Activated CD8-positive, alpha-beta T cell treated with anti-CD3 and anti-CD28 coated beads, Interleukin-2, amount 10 ng/mL, durations not matched to agents 7 days and 5 days (primary cell): Measurements from ENCODE around the gene SEMA3C. TPM values are rescaled to one million over a fixed set of nuclear protein-coding genes. Genes with fewer than 3 reads are reported as not detected.

ENCODE experiments used
- ATAC-seq: fragments of 150-1000 bp; cut with Tn5 transposase; one replicate; pipeline ENCODE4 v1.10.0; 2021; ENCODE audit warnings: moderate library complexity
- CTCF ChIA-PET: fragments of 350-600 bp; sonication (Branson Sonifier 250); formaldehyde crosslinking; loops from one replicate; lab custom pipeline; 2021; ENCODE audit warnings: antibody characterized with exemption; lab: Charles Lee
- POLR2A ChIA-PET: fragments of 350-600 bp; sonication (Branson Sonifier 250); formaldehyde crosslinking; loops from one replicate; lab custom pipeline; 2021; ENCODE audit warnings: antibody characterized with exemption; lab: Charles Lee
- DNase-seq: peaks from one replicate; pipeline ENCODE4 v3.0.0-alpha.2; 2020
- H3K27ac Mint-ChIP-seq: one replicate; pipeline ENCODE4 v1.8.0; 2021; ENCODE audit warnings: mild to moderate bottlenecking, mixed read lengths
- H3K27me3 Mint-ChIP-seq: one replicate; pipeline ENCODE4 v1.8.0; 2021; ENCODE audit warnings: low read depth, mixed read lengths
- H3K36me3 Mint-ChIP-seq: one replicate; pipeline ENCODE4 v1.8.0; 2021; ENCODE audit warnings: low read depth, mixed read lengths
- H3K4me1 Mint-ChIP-seq: one replicate; pipeline ENCODE4 v1.8.0; 2021; ENCODE audit warnings: low read depth, mixed read lengths
- H3K4me3 Mint-ChIP-seq: one replicate; pipeline ENCODE4 v1.8.0; 2021; ENCODE audit warnings: mild to moderate bottlenecking, mixed read lengths
- H3K9me3 Mint-ChIP-seq: one replicate; pipeline ENCODE4 v1.8.0; 2022; ENCODE audit warnings: mixed read lengths; ENCODE audit not compliant: insufficient read depth
- total RNA-seq, 2 experiments: library from RNA; stranded (reverse); gene quantifications; one replicate each; pipeline ENCODE4 v1.2.3, GENCODE V29; 2021

The SEMA3C gene
- total RNA-seq, 2 experiments from 2014 or later, result not detected

DNA sequence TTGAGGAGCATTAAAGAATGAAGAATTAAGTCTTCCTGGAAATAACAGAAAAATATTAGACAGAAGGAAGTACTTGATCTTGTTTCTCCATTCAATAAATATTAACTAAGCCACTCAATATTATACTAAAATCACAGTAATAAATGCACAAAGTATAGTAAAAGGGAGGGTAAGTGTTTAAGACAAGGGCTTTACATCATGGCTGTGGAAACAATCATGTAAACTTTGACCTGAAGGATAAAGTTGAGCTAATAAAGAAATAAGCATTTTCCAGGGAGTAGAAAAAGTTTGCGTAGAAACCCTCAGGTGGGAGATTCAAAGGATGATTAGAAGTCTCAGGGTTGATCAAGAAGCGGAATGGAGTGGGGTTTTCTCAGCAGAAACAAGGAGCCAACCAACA, 78.2 kb downstream of the SEMA3C start:
- ChIA-PET POLR2A (no interaction called here), CTCF (interaction anchor here (0.8 kb wide), 1 partner anchor 243 kb away, joined by 3 read pairs; no protein-coding TSS in a partner anchor)
- no peak overlapping the region for H3K4me3 Mint-ChIP-seq
- DNase-seq (no peak), ATAC-seq (no peak)
- no peaks in the 10 kb centered on the region for H3K4me1 Mint-ChIP-seq
- no peaks in the 10 kb centered on the region for H3K36me3 Mint-ChIP-seq
- peaks cover 4% of the 10 kb centered on the region for H3K9me3 Mint-ChIP-seq
- no peaks in the 10 kb centered on the region for H3K27me3 Mint-ChIP-seq
- no peak overlapping the region for H3K27ac Mint-ChIP-seq

DNA sequence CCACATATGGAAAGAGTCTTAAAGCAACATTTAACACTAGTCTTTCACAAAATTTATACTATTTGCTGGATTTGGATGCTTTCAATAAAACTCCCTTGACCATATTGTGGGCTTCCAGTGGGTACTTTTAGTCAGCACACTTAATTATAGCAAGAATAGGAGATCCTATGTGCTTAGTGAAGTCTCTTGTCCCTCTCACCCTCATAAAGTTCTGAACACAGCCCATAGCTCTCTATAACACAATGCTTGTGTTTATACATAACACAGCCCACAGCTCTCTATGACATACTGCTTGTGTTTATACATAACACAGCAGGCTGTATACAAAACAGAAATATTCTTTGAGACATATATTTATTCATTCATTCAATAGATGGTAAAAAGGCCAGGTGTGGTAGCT, 79.0 kb downstream of the SEMA3C start:
- POLR2A ChIA-PET, result no interaction called here
- CTCF ChIA-PET, result no interaction called here
- H3K27me3 Mint-ChIP-seq, result no peaks in the 10 kb centered on the region
- ATAC-seq, result no peak
- peaks cover 4% of the 10 kb centered on the region for H3K9me3 Mint-ChIP-seq
- DNase-seq, result no peak
- H3K4me1 Mint-ChIP-seq, result no peaks in the 10 kb centered on the region
- H3K4me3 Mint-ChIP-seq, result no peak overlapping the region
- no peaks in the 10 kb centered on the region for H3K36me3 Mint-ChIP-seq
- H3K27ac Mint-ChIP-seq, result no peak overlapping the region

DNA sequence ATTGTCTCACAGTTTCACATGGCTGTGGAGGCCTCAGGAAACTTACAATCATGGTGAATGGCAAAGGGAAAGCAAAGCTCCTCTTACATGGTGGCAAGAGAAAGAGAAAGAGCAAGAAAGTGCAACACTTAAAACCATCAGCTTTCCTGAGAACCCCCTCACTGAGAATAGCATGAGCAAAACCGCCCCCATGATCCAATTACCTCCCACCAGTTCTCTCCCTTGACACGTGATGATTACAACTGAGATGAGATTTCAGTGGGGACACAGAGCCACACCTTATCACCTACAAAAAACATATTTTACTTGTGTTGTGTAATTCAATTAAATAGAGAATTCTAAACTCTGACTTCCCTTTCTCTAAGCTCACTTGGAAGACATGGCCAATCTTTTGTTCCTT, 80.2 kb downstream of the SEMA3C start:
- peaks cover 4% of the 10 kb centered on the region for H3K9me3 Mint-ChIP-seq
- POLR2A ChIA-PET, result no interaction called here
- no peaks in the 10 kb centered on the region for H3K36me3 Mint-ChIP-seq
- CTCF ChIA-PET, result no interaction called here
- ATAC-seq, result no peak
- H3K4me1 Mint-ChIP-seq, result no peaks in the 10 kb centered on the region
- H3K4me3 Mint-ChIP-seq, result no peak overlapping the region
- no peak overlapping the region for H3K27ac Mint-ChIP-seq
- H3K27me3 Mint-ChIP-seq, result no peaks in the 10 kb centered on the region
- no peak for DNase-seq

DNA sequence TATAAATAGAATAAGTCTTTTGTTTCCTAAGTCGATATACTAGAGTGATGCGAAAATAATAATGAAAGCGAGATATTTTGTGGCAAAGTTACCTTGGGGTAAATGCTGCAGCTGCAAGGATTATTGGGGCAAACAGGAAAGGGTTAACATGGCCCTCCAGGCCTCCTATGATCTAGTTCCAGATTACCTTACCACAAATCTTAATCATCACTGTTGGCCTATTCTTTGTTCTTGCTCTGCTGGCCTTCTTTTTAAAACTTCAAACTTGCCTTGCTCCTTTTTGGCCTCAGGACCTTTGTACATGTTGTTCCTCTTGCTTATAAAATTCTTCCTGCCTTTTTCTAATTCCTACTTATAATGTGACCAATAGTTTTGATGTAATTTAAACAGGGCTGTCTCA, 81.5 kb downstream of the SEMA3C start:
- H3K27ac Mint-ChIP-seq, result no peak overlapping the region
- no peaks in the 10 kb centered on the region for H3K36me3 Mint-ChIP-seq
- no peak for DNase-seq
- no peaks in the 10 kb centered on the region for H3K27me3 Mint-ChIP-seq
- ChIA-PET POLR2A (no interaction called here), CTCF (no interaction called here)
- no peak overlapping the region for H3K4me3 Mint-ChIP-seq
- H3K4me1 Mint-ChIP-seq, result no peaks in the 10 kb centered on the region
- ATAC-seq, result no peak
- peaks cover 4% of the 10 kb centered on the region for H3K9me3 Mint-ChIP-seq

DNA sequence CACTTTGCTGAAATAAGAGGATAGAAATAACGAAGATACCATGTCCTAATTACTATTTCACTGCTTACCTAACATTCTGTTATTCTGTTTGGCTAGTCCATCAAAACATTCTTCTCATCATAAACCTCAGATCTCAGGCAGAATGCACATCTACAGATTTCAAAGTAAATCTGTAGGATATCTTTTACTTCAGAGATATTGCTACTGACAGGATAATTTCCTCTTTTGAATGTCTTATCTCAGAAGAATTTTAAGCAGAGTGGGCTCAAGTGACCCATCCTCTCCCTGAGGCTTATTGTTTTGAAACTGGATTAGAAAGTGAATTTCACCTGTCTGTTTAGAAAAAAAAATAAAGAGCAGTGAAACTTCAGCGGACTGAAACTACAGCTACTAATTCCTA, 83.6 kb downstream of the SEMA3C start:
- no peak for DNase-seq
- Mint-ChIP-seq H3K4me3 (no peak overlapping the region), H3K4me1 (no peaks in the 10 kb centered on the region), H3K9me3 (peaks cover 4% of the 10 kb centered on the region), H3K27ac (no peak overlapping the region), H3K36me3 (no peaks in the 10 kb centered on the region), H3K27me3 (no peaks in the 10 kb centered on the region)
- ATAC-seq, result no peak
- ChIA-PET CTCF (no interaction called here), POLR2A (no interaction called here)

DNA sequence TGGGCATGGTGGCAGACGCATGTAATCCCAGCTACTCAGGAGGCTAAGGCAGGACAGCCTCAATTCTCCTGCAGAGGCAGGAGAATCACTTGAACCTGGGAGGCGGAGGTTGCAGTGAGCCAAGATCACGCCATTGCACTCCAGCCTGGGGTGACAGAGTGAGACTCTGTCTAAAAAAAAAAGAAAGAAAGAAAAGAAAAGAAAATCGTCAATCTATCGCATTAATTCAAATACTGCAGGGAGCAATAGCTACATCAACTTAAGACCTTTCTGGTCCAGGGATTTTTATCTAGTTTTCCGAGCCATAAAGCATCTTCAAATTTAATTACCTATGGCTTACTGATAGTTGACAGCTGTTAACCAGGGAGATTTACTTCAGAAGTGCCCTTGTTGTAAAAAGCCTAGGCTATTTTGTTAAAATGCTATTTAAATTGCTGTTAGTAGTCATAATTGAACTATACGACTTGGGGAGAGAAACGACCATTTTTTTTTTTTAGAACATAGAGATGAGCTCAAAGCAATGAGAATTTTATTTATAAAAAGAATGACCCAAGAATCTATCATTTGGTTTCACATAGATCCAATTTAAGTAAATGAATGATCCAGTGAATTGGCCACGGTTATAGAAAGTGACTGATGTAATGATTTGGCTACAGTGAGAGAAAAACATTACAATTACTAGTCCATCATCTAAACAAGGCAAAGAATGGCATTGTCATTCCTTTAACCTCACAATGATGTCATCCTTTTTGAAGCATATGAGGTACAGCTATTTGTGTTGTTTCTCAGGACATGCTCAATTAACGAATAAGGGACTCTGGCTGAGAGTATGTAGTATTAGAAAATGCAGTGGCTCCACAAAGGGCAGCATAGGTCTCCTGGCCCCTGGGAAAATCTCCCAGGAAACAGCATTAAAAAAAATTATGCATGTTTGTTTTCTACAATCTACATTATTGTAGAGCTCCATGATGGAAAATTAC, 85.3 kb downstream of the SEMA3C start:
- no peaks in the 10 kb centered on the region for H3K27me3 Mint-ChIP-seq
- no peaks in the 10 kb centered on the region for H3K9me3 Mint-ChIP-seq
- DNase-seq (no peak), ATAC-seq (no peak)
- CTCF ChIA-PET, result no interaction called here
- H3K4me1 Mint-ChIP-seq, result no peaks in the 10 kb centered on the region
- no peak overlapping the region for H3K4me3 Mint-ChIP-seq
- H3K36me3 Mint-ChIP-seq, result no peaks in the 10 kb centered on the region
- POLR2A ChIA-PET, result no interaction called here
- H3K27ac Mint-ChIP-seq, result no peak overlapping the region

DNA sequence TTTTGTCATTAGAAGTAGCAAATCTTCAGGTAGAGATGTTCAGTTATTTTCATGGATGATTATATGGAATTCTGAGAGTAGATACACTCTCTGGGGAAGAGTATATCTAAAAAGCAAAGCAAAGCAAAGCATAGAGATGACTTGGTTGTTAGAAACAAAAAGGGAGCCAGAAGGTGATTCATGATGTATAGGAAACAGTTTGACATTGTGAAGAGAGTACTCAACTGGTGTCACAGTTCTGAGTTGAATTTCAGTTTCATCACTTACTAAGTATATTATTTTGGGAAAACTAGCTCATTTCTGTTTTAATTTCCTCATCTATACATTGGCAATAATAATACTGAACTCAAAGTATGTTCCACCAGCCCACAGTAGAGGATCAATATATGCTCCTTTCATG, 86.8 kb downstream of the SEMA3C start:
- no peak overlapping the region for H3K4me3 Mint-ChIP-seq
- no peaks in the 10 kb centered on the region for H3K36me3 Mint-ChIP-seq
- H3K27ac Mint-ChIP-seq, result no peak overlapping the region
- POLR2A ChIA-PET, result no interaction called here
- no peaks in the 10 kb centered on the region for H3K9me3 Mint-ChIP-seq
- no peaks in the 10 kb centered on the region for H3K27me3 Mint-ChIP-seq
- CTCF ChIA-PET, result no interaction called here
- DNase-seq (no peak), ATAC-seq (no peak)
- no peaks in the 10 kb centered on the region for H3K4me1 Mint-ChIP-seq

DNA sequence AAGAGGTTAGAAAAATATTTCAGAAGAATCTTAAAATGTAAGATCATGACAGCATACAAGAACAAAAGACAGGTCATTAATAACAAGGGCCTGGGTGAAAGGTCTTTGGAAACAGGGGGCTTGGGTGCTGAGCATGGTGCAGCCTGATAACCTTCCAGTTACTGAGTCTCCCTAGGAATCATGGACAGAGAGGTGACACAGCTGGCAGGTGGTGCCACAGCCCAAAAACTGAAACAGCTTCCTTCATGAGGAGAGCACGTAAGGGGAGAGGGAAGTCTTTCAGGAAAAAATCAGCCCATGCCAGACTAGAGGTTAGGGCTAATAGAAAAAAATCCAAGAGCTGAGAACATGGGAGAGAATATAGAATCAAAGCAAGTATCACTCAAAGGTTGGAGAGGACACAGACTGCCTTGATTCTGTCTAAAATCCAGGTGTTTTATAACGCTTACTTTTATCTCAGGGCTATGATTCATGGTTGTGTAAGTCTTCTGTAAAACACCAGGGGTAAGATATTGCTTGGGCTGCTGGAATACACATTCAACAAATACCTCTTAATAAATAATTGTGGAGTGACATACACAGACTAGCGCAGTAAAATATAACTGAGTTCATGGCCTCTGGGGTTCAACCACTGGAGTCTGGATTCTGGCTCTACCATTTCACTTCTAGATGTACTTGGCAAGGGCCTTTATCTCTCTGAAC, 88.1 kb downstream of the SEMA3C start:
- POLR2A ChIA-PET, result no interaction called here
- no peak overlapping the region for H3K4me3 Mint-ChIP-seq
- no peak overlapping the region for H3K27ac Mint-ChIP-seq
- CTCF ChIA-PET, result no interaction called here
- no peaks in the 10 kb centered on the region for H3K4me1 Mint-ChIP-seq
- ATAC-seq (no peak), DNase-seq (no peak)
- no peaks in the 10 kb centered on the region for H3K27me3 Mint-ChIP-seq
- H3K36me3 Mint-ChIP-seq, result no peaks in the 10 kb centered on the region
- no peaks in the 10 kb centered on the region for H3K9me3 Mint-ChIP-seq

DNA sequence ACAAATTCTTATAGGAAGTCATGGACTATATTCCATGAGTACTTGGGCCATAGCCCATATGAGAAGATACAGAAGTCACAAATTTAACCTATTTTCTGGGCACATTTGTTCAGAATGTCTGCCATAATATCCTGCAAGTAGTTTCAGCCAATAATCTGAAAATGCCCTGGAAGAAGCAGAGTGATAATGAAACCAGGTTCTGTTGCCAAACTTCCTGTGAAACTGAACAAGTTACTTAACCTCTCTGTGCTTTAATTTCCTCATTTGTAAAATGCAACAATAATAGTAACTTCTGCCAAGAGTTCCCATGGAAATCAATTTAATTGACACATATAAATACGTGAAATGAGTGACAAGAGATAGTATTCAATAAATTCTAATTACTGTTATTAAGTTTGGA, 88.8 kb downstream of the SEMA3C start:
- Mint-ChIP-seq H3K27me3 (no peaks in the 10 kb centered on the region), H3K36me3 (no peaks in the 10 kb centered on the region), H3K9me3 (no peaks in the 10 kb centered on the region), H3K4me3 (no peak overlapping the region), H3K4me1 (no peaks in the 10 kb centered on the region), H3K27ac (no peak overlapping the region)
- POLR2A ChIA-PET, result no interaction called here
- DNase-seq (no peak), ATAC-seq (no peak)
- CTCF ChIA-PET, result no interaction called here

DNA sequence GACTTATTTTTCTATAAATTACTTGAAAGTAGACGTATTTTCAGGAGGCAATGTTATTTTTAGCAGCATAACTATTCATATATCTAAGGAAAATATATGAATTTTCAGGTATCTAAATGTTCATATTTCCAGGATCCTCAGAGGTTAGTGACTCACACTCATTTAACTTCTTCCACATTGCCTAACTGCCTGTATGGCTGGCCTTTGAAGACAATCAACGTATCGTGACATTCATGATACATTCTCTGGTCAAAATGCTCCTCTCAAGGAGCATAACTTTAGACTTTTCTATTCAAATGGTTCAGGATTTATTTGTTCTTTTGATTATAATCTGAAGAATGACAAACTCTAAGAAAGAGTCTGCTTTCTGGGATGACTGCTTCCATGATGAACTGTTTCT, 89.3 kb downstream of the SEMA3C start:
- Mint-ChIP-seq H3K4me3 (no peak overlapping the region), H3K36me3 (no peaks in the 10 kb centered on the region), H3K4me1 (no peaks in the 10 kb centered on the region), H3K9me3 (no peaks in the 10 kb centered on the region), H3K27me3 (no peaks in the 10 kb centered on the region), H3K27ac (no peak overlapping the region)
- ChIA-PET CTCF (no interaction called here), POLR2A (no interaction called here)
- no peak for ATAC-seq
- no peak for DNase-seq

DNA sequence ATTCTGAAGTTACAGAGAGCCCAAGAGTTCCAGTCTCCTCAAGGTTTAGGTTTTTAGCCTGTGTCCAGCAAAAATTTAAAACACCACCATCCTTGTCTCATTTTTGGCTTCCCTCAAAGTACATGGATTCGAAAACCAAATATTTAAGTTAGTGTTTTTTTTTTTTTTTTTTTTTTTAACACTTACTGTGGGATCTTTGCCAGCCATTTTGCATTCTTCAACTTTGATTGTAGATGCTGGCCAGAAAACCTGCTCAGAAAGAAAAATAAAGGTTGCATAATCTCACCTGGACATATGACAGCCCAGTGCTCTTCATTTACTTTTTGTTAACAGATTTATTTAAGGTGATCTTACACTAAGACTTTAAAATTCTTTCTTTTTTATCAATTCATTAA, 91.6 kb downstream of the SEMA3C start:
- H3K27me3 Mint-ChIP-seq, result no peaks in the 10 kb centered on the region
- no peak overlapping the region for H3K4me3 Mint-ChIP-seq
- no peaks in the 10 kb centered on the region for H3K4me1 Mint-ChIP-seq
- no peaks in the 10 kb centered on the region for H3K36me3 Mint-ChIP-seq
- ATAC-seq, result no peak
- ChIA-PET POLR2A (no interaction called here), CTCF (no interaction called here)
- H3K27ac Mint-ChIP-seq, result no peak overlapping the region
- DNase-seq, result no peak
- H3K9me3 Mint-ChIP-seq, result no peaks in the 10 kb centered on the region

DNA sequence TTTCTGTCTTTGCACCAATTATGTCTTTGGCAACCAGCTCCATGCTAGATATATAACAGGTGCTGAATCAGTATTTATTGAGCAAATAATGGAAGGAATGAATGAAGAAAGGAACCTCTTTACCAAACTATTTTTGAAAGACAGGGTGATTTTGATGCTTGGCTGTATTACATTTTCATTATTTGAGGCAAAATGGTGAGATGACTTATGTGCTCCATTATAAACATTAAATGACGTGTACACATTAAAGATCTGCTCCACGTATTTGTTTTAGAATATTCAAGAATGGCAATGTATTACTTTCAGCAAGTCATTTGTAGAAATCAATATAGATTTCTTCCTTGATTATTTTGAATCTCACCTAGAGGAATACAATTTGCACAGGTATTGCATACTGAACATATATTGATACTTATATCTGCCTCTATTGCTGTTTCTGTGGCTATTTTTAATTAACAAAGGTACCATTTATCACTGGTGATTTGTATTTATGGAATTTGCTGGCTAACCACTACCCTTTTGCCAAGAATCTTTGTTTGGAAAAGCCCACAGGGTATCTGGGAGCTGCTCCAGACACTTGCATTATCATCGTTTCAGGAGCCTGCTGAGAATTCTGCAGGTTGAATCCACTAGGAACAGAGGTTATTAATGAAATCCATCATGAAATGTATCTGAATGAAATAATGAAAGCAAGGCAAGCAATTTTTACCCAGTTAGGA, 92.2 kb downstream of the SEMA3C start:
- no peaks in the 10 kb centered on the region for H3K4me1 Mint-ChIP-seq
- no peaks in the 10 kb centered on the region for H3K36me3 Mint-ChIP-seq
- no peak overlapping the region for H3K4me3 Mint-ChIP-seq
- ATAC-seq (no peak), DNase-seq (no peak)
- CTCF ChIA-PET, result no interaction called here
- no peaks in the 10 kb centered on the region for H3K9me3 Mint-ChIP-seq
- H3K27ac Mint-ChIP-seq, result no peak overlapping the region
- POLR2A ChIA-PET, result no interaction called here
- H3K27me3 Mint-ChIP-seq, result no peaks in the 10 kb centered on the region
